Measurements from ENCODE around the gene RNU6-9. TPM values are rescaled to one million over a fixed set of nuclear protein-coding genes. Genes with fewer than 3 reads are reported as not detected.

The RNU6-9 gene
- total RNA-seq, 4 donors from 2014 or later: not detected

- H3K27ac ChIP-seq: no peak overlapping the region
- peaks cover 19% of the 10 kb centered on the region for H3K27me3 ChIP-seq
- H3K4me1 ChIP-seq: peaks cover 40% of the 10 kb centered on the region
- no peaks in the 10 kb centered on the region for H3K9me3 ChIP-seq
- H3K36me3 ChIP-seq: peaks cover 7% of the 10 kb centered on the region
- TF ChIP-seq POLR2A (IDR thresholded peaks at IDR 0.05): no peak
- TF ChIP-seq POLR2AphosphoS5 (IDR thresholded peaks at IDR 0.05): no peak
- no peak for TF ChIP-seq CTCF (IDR thresholded peaks at IDR 0.05)
- no peak for TF ChIP-seq EP300 (IDR thresholded peaks at IDR 0.05)
- peak overlapping the region; percentile 97 for H3K4me3 ChIP-seq
- DNase-seq (ENCODE audit: low spot score in 2 of 2): no peak
- 8% methylated on average over 10 of the region's 31 CpGs for WGBS
Measured at GRCh38 chr19:924553-925086, 31.3 kb downstream of the RNU6-9 start.

DNA sequence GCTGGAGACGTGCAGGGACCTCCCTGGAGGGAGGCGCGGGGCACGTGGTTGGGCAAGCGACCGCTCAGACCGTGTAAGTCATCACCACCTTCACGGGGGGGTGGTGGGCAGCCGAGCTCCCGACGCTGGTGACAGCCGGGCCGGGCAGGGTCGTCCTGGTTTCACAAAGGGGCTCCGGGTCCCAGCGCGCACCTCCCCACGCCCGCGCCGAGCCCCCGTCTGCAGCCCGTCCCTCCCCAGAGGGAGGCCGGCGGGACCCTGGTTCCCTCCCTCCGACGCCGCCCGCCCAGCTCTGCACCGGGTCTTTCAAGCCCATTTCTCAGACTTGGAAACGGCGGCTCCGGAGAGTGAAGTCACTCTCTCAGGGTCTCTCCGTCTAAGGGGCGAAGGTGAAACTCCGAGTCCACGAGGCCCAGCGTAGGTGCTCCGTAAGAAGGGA lies 31.8 kb downstream of the RNU6-9 start:
- DNase-seq (ENCODE audit: low spot score in 2 of 2): no peak
- TF ChIP-seq CTCF (IDR thresholded peaks at IDR 0.05): no peak
- TF ChIP-seq EP300 (IDR thresholded peaks at IDR 0.05): no peak
- no peak for TF ChIP-seq POLR2A (IDR thresholded peaks at IDR 0.05)
- no peak for TF ChIP-seq POLR2AphosphoS5 (IDR thresholded peaks at IDR 0.05)
- H3K27me3 ChIP-seq: peaks cover 14% of the 10 kb centered on the region
- WGBS: no CpG with 5 or more reads among the region's 39 CpGs
- H3K9me3 ChIP-seq: no peaks in the 10 kb centered on the region
- peaks cover 8% of the 10 kb centered on the region for H3K36me3 ChIP-seq
- H3K4me1 ChIP-seq: peaks cover 36% of the 10 kb centered on the region
- H3K27ac ChIP-seq: peak overlapping the region; percentile 80
- H3K4me3 ChIP-seq: peak overlapping the region; percentile 97

DNA sequence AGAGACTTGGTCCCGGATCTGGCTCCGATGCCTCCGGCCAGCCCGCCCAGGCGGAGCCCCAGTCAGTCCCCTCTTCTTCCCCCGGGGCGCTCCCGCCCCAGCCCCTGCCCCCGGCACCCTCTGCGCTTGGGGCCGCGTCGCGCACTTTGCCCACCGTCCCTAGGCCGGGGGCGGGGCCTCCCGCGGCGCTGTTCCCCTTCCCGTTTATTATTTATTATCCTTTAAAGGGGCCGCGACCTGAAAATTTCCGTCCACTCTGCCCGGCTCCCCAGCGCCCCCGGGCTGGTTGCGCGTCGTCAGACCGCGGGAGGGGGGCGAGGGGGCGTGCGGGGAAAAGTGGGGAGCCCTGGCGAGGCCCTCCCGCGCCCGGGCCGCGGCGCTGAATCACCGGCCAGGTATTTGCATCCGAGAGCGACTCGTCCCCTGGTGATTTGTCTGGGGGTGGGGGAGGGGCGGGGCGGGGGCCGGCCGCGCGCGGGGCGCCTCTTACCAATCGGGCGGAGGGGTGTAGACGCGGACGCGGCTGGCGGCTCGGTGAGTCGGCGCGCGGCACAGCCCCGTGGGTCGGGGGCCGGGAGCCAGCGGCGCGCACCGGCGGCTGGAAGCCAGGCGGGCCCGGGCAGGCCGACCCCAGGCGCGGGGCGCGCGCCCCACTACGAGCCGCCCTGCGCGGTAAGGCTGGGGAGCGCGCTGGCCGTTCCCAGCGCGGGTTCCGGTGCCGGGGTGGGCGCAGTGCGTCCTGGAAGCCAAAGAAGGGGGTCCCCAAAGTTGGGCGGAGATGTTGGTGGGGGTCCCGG lies 32.4 kb downstream of the RNU6-9 start, which contains the start of gene ARID3A:
TSS of gene ARID3A (plus strand) at position 510 of the 797 bp plus-strand sequence. CDS start 3,494 bp downstream, outside the sequence.
- Histone ChIP-seq H3K27ac (peak within 1 kb of the TSS; percentile 80), H3K4me1 (peaks cover 29% of the 10 kb centered on the region), H3K4me3 (peak within 1 kb of the TSS; percentile 97), H3K9me3 (no peaks in the 10 kb centered on the region), H3K27me3 (peaks cover 8% of the 10 kb centered on the region), H3K36me3 (peaks cover 8% of the 10 kb centered on the region)
- TF ChIP-seq POLR2A (IDR thresholded peaks at IDR 0.05): no peak
- DNase-seq (ENCODE audit: low spot score in 2 of 2): peak; percentile 89 to 94
- 0% methylated on average over 9 of the region's 97 CpGs for WGBS

GRCh38 chr19:926323-926588 lies 33.0 kb downstream of the RNU6-9 start:
- TF ChIP-seq CTCF (IDR thresholded peaks at IDR 0.05) (no peak), POLR2AphosphoS5 (IDR thresholded peaks at IDR 0.05) (no peak), EP300 (IDR thresholded peaks at IDR 0.05) (no peak), POLR2A (IDR thresholded peaks at IDR 0.05) (no peak)
- Histone ChIP-seq H3K36me3 (peaks cover 8% of the 10 kb centered on the region), H3K27ac (peak overlapping the region; percentile 80), H3K4me3 (peak overlapping the region; percentile 97), H3K4me1 (peaks cover 28% of the 10 kb centered on the region), H3K27me3 (peaks cover 2% of the 10 kb centered on the region), H3K9me3 (no peaks in the 10 kb centered on the region)
- WGBS: 0% methylated on average over 7 of the region's 21 CpGs
- DNase-seq (ENCODE audit: low spot score in 2 of 2): no peak

DNA sequence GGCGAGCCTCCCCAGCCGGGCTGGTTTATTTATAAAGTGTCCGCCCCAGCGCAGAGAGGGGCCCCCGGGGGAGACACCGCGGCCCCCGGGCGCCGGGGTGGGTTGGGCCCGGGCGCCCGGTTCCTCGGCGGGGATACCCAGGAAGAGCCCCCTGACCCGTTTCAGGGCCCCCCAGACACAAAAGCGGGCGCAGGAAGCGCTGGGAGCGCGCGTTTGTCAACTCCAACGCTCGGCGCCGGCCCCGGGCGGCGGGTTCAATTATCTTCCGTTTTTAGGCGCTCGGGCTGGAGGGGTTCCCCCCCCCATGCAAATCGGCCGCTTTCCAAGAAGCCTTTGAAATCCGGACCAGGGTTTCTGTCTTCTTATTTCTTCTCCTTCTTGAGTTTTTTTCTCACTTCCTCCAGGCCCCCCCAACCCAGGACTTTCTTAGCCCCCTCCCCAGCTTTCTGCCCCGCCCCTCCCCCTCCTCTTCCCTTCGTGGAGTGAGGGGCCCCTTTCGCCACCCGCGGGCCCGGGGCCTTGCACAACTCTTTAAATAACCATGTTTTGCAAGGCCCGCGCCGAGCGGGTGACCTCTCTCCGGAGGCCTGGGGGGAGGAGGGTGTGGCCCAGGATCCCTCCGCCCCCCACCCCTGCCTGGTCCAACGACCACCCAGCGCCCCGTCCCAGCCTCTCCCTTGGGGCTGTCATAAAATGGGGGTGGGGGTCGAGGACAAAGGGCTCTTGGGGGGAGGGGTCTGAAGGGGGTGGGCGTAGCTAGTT lies 33.5 kb downstream of the RNU6-9 start:
- peak overlapping the region; percentile 80 for H3K27ac ChIP-seq
- peak; percentile 87 to 93 for DNase-seq (ENCODE audit: low spot score in 2 of 2)
- 0% methylated on average over 25 of the region's 52 CpGs for WGBS
- H3K27me3 ChIP-seq: no peaks in the 10 kb centered on the region
- H3K9me3 ChIP-seq: no peaks in the 10 kb centered on the region
- peaks cover 26% of the 10 kb centered on the region for H3K4me1 ChIP-seq
- TF ChIP-seq EP300 (IDR thresholded peaks at IDR 0.05) (no peak), CTCF (IDR thresholded peaks at IDR 0.05) (no peak), POLR2AphosphoS5 (IDR thresholded peaks at IDR 0.05) (no peak), POLR2A (IDR thresholded peaks at IDR 0.05) (no peak)
- peak overlapping the region; percentile 97 for H3K4me3 ChIP-seq
- H3K36me3 ChIP-seq: peaks cover 8% of the 10 kb centered on the region

Data from suprapubic skin (tissue), 4 donors.